SK-N-SH (cell line): ENCODE measurements around the gene UBE2U.

Experiments used
- CTCF ChIP-seq: fragments of 200-600 bp; sonication (generic); IDR thresholded peaks from 2 replicates; pipeline ENCODE4 v1.6.1; 2017; ENCODE audit warnings: antibody characterized with exemption, mild to moderate bottlenecking, moderate library complexity
- MXI1 ChIP-seq: IDR thresholded peaks from 2 replicates; pipeline ENCODE4 v1.6.1; 2012; ENCODE audit warnings: mild to moderate bottlenecking, low read depth, low read length, improper control_type of control experiment
- RCOR1 ChIP-seq: fragments of 150-350 bp; IDR thresholded peaks from 2 replicates; pipeline ENCODE4 v1.6.1; 2017; ENCODE audit warnings: antibody characterized with exemption, low read length
- REST ChIP-seq: IDR thresholded peaks from 2 replicates; pipeline ENCODE4 v1.6.1; 2012; ENCODE audit warnings: mild to moderate bottlenecking, low read depth, low read length, moderate library complexity
- RFX5 ChIP-seq: IDR thresholded peaks from 2 replicates; pipeline ENCODE4 v1.6.1; 2012; ENCODE audit warnings: mild to moderate bottlenecking, improper control_type of control experiment, low read length
- SIN3A ChIP-seq: IDR thresholded peaks from 2 replicates; pipeline ENCODE4 v1.6.1; 2012; ENCODE audit warnings: low read depth, mild to moderate bottlenecking, low read length, moderate library complexity, borderline replicate concordance
- TEAD4 ChIP-seq: IDR thresholded peaks from 2 replicates; pipeline ENCODE4 v1.4.0; 2012; ENCODE audit warnings: mild to moderate bottlenecking, borderline replicate concordance; ENCODE audit not compliant: insufficient read depth

DNA sequence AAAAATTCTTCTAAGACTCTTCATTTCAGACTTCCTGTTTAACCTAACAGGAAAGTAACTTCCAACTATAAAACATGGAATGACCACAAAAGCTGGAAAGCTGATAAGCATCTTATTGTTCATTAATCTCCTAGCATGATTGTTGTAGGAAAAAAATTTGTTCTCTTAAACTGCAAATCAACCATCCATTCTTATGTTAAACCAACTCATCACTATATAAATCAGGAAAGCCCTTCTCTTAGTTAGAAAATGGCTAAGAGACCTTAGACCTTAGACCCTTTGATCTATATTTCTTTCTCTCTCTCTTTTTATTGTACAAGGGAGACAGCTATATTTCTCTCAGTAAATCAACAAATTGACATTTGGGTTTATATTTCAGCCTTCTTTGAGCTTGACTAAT is 101.4 kb downstream of the UBE2U start:
- no peak for TF ChIP-seq RFX5
- no peak for TF ChIP-seq MXI1
- TF ChIP-seq CTCF = no peak
- TF ChIP-seq REST = no peak
- TF ChIP-seq TEAD4 = no peak
- no peak for TF ChIP-seq SIN3A
- no peak for TF ChIP-seq RCOR1
